Right cardiac atrium (tissue), 5 donors: ENCODE data around the gene TTC28. TPM values are rescaled to one million over a fixed set of nuclear protein-coding genes. Genes with fewer than 3 reads are reported as not detected.

Experiments
- ATAC-seq, 2 donors: fragments of 200-7000 bp; cut with Tn5 transposase; one replicate each; pipeline versions ENCODE4 v1.8.0 to v1.9.1; 2020; ENCODE audit warnings: moderate library complexity in 2 of 2, mild to moderate bottlenecking in 1 of 2
- DNase-seq, 3 donors: peaks; one replicate each; pipeline ENCODE4 v3.0.0-alpha.2; 2020
- H3K27ac ChIP-seq: one replicate; pipeline ENCODE4 v1.5.1; 2013; ENCODE audit warnings: mild to moderate bottlenecking, low read length, control low read depth, moderate library complexity
- H3K27me3 ChIP-seq: one replicate; pipeline ENCODE4 v1.6.1; 2013; ENCODE audit not compliant: control insufficient read depth, insufficient read depth
- H3K4me1 ChIP-seq: one replicate; pipeline ENCODE4 v1.6.1; 2013; ENCODE audit warnings: low read length; ENCODE audit not compliant: control insufficient read depth, insufficient read depth
- H3K4me3 ChIP-seq: one replicate; pipeline ENCODE4 v1.5.1; 2013; ENCODE audit warnings: low read length, control low read depth
- H3K9me3 ChIP-seq: one replicate; pipeline ENCODE4 v1.6.1; 2013; ENCODE audit warnings: low read length; ENCODE audit not compliant: control insufficient read depth
- WGBS: extraction: QIAGEN DNeasy Blood & Tissue Kit; methylation state at CpG from one replicate; pipeline ENCODE4 v1.1.7; 2013; 5-methylcytosine and 5-hydroxymethylcytosine counted together
- intact Hi-C, 4 donors: fragments of 100-400 bp; cut with DNase I; formaldehyde crosslinking; loops; one replicate each; pipeline versions ENCODE4 v1.11.0 to v1.14.0; 2022 to 2023
- polyA plus RNA-seq: library from polyadenylated mRNA; stranded (reverse); fragments of 200-250 nt; gene quantifications from one replicate; pipeline ENCODE4 v1.2.3, GENCODE V29; 2013
- total RNA-seq, 4 donors: library from RNA; stranded (reverse); fragmentation: NEBNext Ultra II Directional; extraction: Animal tissue kit (Norgen Biotek cat#: 25700); gene quantifications; one replicate each; pipeline ENCODE4 v1.2.1, GENCODE V29; 2021
- donor health status: healthy with polysubstance abuse.
- donor health status: DM: no; HTN: yes; CAD: no.
- donor health status: DM: no; HTN: no; CAD: no.
- donor health status: DM: no; HTN: yes; CAD: no; lungs with severe emphysema.
- donor health status: DM: yes; HTN: yes; CAD: no.

TTC28 gene
- total and polyA plus RNA-seq, 5 donors: 5.7 to 21.1 (median 18.9) TPM

- Histone ChIP-seq H3K9me3 (no peaks in the 10 kb centered on the region), H3K27ac (no peak overlapping the region), H3K4me1 (peaks cover 8% of the 10 kb centered on the region), H3K4me3 (no peak overlapping the region), H3K27me3 (no peaks in the 10 kb centered on the region)
- intact Hi-C loops: loop anchor here in 1 of 4 donors (10.0 kb wide), 1 partner anchor 1262 kb away; no protein-coding TSS in a partner anchor
- whole genome bisulfite sequencing: 76% methylated on average over 12 of the region's 12 CpGs
- ATAC-seq (no peak), DNase-seq (peak in 1 of 3 donors; percentile 15)
These were observed 662.7 kb downstream of the TTC28 start for GRCh38 chr22:28016781-28017557.

- no peak for ATAC-seq
- DNase-seq: peak in 1 of 3 donors; percentile 34
- Histone ChIP-seq H3K4me3 (no peak overlapping the region), H3K9me3 (no peaks in the 10 kb centered on the region), H3K27me3 (no peaks in the 10 kb centered on the region), H3K27ac (no peak overlapping the region), H3K4me1 (peaks cover 8% of the 10 kb centered on the region)
- 59% methylated on average over 16 of the region's 16 CpGs for WGBS
- intact Hi-C loops: loop anchor here in 1 of 4 donors (10.0 kb wide), 1 partner anchor 1261 kb away; no protein-coding TSS in a partner anchor
These were observed 663.7 kb downstream of the TTC28 start for GRCh38 chr22:28015676-28016601.

- Histone ChIP-seq H3K4me3 (no peak overlapping the region), H3K27me3 (no peaks in the 10 kb centered on the region), H3K9me3 (no peaks in the 10 kb centered on the region), H3K27ac (no peak overlapping the region), H3K4me1 (peaks cover 8% of the 10 kb centered on the region)
- 61% methylated on average over 2 of the region's 2 CpGs for WGBS
- ATAC-seq: no peak
- intact Hi-C loops: loop anchor here in 1 of 4 donors (10.0 kb wide), 1 partner anchor 1260 kb away; no protein-coding TSS in a partner anchor
- DNase-seq: peak in 1 of 3 donors; percentile 6
These were observed 664.6 kb downstream of the TTC28 start for GRCh38 chr22:28015046-28015425.

GRCh38 chr22:28014211-28015045 is 665.2 kb downstream of the TTC28 start:
- Histone ChIP-seq H3K4me3 (no peak overlapping the region), H3K27me3 (no peaks in the 10 kb centered on the region), H3K27ac (no peak overlapping the region), H3K4me1 (peaks cover 8% of the 10 kb centered on the region), H3K9me3 (no peaks in the 10 kb centered on the region)
- 91% methylated on average over 18 of the region's 18 CpGs for WGBS
- peak in 2 of 3 donors; percentile 9 to 35 for DNase-seq
- ATAC-seq: no peak
- intact Hi-C loops: loop anchor here in 1 of 4 donors (10.0 kb wide), 1 partner anchor 1260 kb away; no protein-coding TSS in a partner anchor

GRCh38 chr22:28013611-28014010 is 666.0 kb downstream of the TTC28 start:
- H3K27ac ChIP-seq: no peak overlapping the region
- ATAC-seq: no peak
- no peaks in the 10 kb centered on the region for H3K9me3 ChIP-seq
- DNase-seq: peak in 2 of 3 donors; percentile 2 to 32
- no peaks in the 10 kb centered on the region for H3K27me3 ChIP-seq
- H3K4me1 ChIP-seq: peaks cover 8% of the 10 kb centered on the region
- intact Hi-C loops: loop anchor here in 1 of 4 donors (10.0 kb wide), 1 partner anchor 1259 kb away; no protein-coding TSS in a partner anchor
- no peak overlapping the region for H3K4me3 ChIP-seq
- WGBS: 94% methylated on average over 12 of the region's 12 CpGs

GRCh38 chr22:28012832-28013460 is 666.7 kb downstream of the TTC28 start:
- Histone ChIP-seq H3K4me1 (peaks cover 8% of the 10 kb centered on the region), H3K27me3 (no peaks in the 10 kb centered on the region), H3K27ac (no peak overlapping the region), H3K9me3 (no peaks in the 10 kb centered on the region), H3K4me3 (no peak overlapping the region)
- ATAC-seq (no peak), DNase-seq (peak in 2 of 3 donors; percentile 1 to 11)
- intact Hi-C loops: loop anchor here in 1 of 4 donors (10.0 kb wide), 1 partner anchor 1258 kb away; no protein-coding TSS in a partner anchor
- WGBS: 83% methylated on average over 7 of the region's 7 CpGs

GRCh38 chr22:28009272-28009827 is 670.3 kb downstream of the TTC28 start:
- 8% methylated on average over 14 of the region's 14 CpGs for WGBS
- Histone ChIP-seq H3K27me3 (no peaks in the 10 kb centered on the region), H3K4me3 (no peak overlapping the region), H3K4me1 (no peaks in the 10 kb centered on the region), H3K27ac (no peak overlapping the region), H3K9me3 (no peaks in the 10 kb centered on the region)
- intact Hi-C loops: loop anchor here (2.0 to 10.0 kb wide), 4 partner anchors 95 to 127 kb away; partner anchors contain the start of gene PITPNB (in 1 of the 4)
- peak; percentile 71 to 88 (median 87) for DNase-seq
- peak; percentile 69 to 79 for ATAC-seq

GRCh38 chr22:28008649-28009048 is 671.0 kb downstream of the TTC28 start:
- no peak overlapping the region for H3K27ac ChIP-seq
- WGBS: 86% methylated on average over 5 of the region's 5 CpGs
- no peak for DNase-seq
- intact Hi-C loops: loop anchor here (2.0 to 10.0 kb wide), 4 partner anchors 94 to 126 kb away; partner anchors contain the start of gene PITPNB (in 1 of the 4)
- ATAC-seq: no peak
- H3K4me1 ChIP-seq: no peaks in the 10 kb centered on the region
- H3K27me3 ChIP-seq: no peaks in the 10 kb centered on the region
- H3K4me3 ChIP-seq: no peak overlapping the region
- H3K9me3 ChIP-seq: no peaks in the 10 kb centered on the region

- H3K4me1 ChIP-seq: no peaks in the 10 kb centered on the region
- H3K4me3 ChIP-seq: no peak overlapping the region
- WGBS: 92% methylated on average over 4 of the region's 4 CpGs
- DNase-seq: no peak
- intact Hi-C loops: loop anchor here (2.0 to 10.0 kb wide), 4 partner anchors 93 to 126 kb away; partner anchors contain the start of gene PITPNB (in 1 of the 4)
- H3K27ac ChIP-seq: no peak overlapping the region
- H3K9me3 ChIP-seq: no peaks in the 10 kb centered on the region
- ATAC-seq: no peak
- no peaks in the 10 kb centered on the region for H3K27me3 ChIP-seq
These were observed 671.6 kb downstream of the TTC28 start for GRCh38 chr22:28008056-28008455.
